ENCODE results near the gene MAP3K2. TPM values are rescaled to one million over a fixed set of nuclear protein-coding genes. Genes with fewer than 3 reads are reported as not detected.

MAP3K2 gene
- total and polyA plus RNA-seq, 2 experiments from 2014 or later: 10.2 to 23.5 TPM

DNA sequence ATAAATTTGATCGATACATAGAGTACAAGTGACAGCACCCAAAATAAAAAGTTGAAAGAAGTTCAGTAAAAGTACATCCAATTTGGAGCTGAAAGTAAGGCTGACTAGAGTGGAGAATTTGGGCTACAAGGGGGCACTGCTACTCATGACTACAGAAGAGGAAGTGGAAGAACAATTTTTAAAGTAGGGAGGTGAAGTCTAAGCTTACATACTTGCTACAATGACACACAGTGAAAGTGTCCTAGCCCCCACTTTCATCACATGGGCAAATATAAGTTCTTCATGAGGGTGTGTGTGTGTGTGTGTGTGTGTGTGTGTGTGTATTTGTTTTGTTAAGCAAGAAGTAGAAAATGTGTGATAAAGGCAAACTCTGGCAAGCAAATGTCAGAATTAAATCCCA, 45.7 kb downstream of the MAP3K2 start:
- Histone ChIP-seq H3K9me2 (ENCODE audit: insufficient read depth) (no peaks in the 10 kb centered on the region), H3K4me3 (no peak overlapping the region), H4K20me1 (replicated peaks; ENCODE audit: insufficient read depth) (no peaks in the 10 kb centered on the region), H3K79me2 (replicated peaks; ENCODE audit: insufficient read depth) (peaks cover 32% of the 10 kb centered on the region), H2AFZ (no peak overlapping the region), H3K36me3 (ENCODE audit: insufficient read depth) (no peaks in the 10 kb centered on the region), H3K27me3 (ENCODE audit: insufficient read depth) (no peaks in the 10 kb centered on the region), H3F3A (replicated peaks; ENCODE audit: low read depth) (no peaks in the 10 kb centered on the region), H3K27ac (ENCODE audit: low read depth) (no peak overlapping the region), H3K4me1 (ENCODE audit: insufficient read depth) (no peaks in the 10 kb centered on the region), H3K4me2 (no peak overlapping the region)
- Mint-ChIP-seq H3K27ac (no peak overlapping the region), H3K4me1 (peaks cover 2% of the 10 kb centered on the region; the same call in 1 of the 3 replicates), H3K9me3 (no peaks in the 10 kb centered on the region), H3K27me3 (ENCODE audit: insufficient read depth, low read depth, poor library complexity) (no peaks in the 10 kb centered on the region), H3K4me3 (no peak overlapping the region), H3K36me3 (ENCODE audit: low read depth) (peaks cover 4% of the 10 kb centered on the region; the same call in 2 of the 3 replicates)
- ATAC-seq (no peak), DNase-seq (ENCODE audit: low spot score) (no peak)
- TF ChIP-seq POLR2AphosphoS5 (IDR thresholded peaks at IDR 0.05; ENCODE audit: low read depth) (no peak), STAT1 (IDR thresholded peaks at IDR 0.05; ENCODE audit: unreplicated experiment) (no peak), ZNF331 (CRISPR knock-in tag; IDR thresholded peaks at IDR 0.05; ENCODE audit: low read depth) (no peak), NANOG (IDR thresholded peaks at IDR 0.05; ENCODE audit: borderline replicate concordance) (no peak), EZH2 (IDR thresholded peaks at IDR 0.05; ENCODE audit: low read depth, unreplicated experiment) (no peak), EZH2phosphoT487 (IDR thresholded peaks at IDR 0.05; ENCODE audit: unreplicated experiment) (no peak), CREB1 (CRISPR knock-in tag; IDR thresholded peaks at IDR 0.05; ENCODE audit: low read depth) (no peak), ZNF114 (CRISPR knock-in tag; IDR thresholded peaks at IDR 0.05) (no peak), JUNB (IDR thresholded peaks at IDR 0.05; ENCODE audit: unreplicated experiment) (no peak)
- TF ChIP-seq, protein P1, sequence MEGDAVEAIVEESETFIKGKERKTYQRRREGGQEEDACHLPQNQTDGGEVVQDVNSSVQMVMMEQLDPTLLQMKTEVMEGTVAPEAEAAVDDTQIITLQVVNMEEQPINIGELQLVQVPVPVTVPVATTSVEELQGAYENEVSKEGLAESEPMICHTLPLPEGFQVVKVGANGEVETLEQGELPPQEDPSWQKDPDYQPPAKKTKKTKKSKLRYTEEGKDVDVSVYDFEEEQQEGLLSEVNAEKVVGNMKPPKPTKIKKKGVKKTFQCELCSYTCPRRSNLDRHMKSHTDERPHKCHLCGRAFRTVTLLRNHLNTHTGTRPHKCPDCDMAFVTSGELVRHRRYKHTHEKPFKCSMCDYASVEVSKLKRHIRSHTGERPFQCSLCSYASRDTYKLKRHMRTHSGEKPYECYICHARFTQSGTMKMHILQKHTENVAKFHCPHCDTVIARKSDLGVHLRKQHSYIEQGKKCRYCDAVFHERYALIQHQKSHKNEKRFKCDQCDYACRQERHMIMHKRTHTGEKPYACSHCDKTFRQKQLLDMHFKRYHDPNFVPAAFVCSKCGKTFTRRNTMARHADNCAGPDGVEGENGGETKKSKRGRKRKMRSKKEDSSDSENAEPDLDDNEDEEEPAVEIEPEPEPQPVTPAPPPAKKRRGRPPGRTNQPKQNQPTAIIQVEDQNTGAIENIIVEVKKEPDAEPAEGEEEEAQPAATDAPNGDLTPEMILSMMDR (conservative IDR thresholded peaks at IDR 0.05; ENCODE audit: low read depth in 2 of 2): no peak
- TF ChIP-seq, protein P2, sequence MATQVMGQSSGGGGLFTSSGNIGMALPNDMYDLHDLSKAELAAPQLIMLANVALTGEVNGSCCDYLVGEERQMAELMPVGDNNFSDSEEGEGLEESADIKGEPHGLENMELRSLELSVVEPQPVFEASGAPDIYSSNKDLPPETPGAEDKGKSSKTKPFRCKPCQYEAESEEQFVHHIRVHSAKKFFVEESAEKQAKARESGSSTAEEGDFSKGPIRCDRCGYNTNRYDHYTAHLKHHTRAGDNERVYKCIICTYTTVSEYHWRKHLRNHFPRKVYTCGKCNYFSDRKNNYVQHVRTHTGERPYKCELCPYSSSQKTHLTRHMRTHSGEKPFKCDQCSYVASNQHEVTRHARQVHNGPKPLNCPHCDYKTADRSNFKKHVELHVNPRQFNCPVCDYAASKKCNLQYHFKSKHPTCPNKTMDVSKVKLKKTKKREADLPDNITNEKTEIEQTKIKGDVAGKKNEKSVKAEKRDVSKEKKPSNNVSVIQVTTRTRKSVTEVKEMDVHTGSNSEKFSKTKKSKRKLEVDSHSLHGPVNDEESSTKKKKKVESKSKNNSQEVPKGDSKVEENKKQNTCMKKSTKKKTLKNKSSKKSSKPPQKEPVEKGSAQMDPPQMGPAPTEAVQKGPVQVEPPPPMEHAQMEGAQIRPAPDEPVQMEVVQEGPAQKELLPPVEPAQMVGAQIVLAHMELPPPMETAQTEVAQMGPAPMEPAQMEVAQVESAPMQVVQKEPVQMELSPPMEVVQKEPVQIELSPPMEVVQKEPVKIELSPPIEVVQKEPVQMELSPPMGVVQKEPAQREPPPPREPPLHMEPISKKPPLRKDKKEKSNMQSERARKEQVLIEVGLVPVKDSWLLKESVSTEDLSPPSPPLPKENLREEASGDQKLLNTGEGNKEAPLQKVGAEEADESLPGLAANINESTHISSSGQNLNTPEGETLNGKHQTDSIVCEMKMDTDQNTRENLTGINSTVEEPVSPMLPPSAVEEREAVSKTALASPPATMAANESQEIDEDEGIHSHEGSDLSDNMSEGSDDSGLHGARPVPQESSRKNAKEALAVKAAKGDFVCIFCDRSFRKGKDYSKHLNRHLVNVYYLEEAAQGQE (IDR thresholded peaks at IDR 0.05; ENCODE audit: unreplicated experiment): no peak
- TF ChIP-seq, protein P3, sequence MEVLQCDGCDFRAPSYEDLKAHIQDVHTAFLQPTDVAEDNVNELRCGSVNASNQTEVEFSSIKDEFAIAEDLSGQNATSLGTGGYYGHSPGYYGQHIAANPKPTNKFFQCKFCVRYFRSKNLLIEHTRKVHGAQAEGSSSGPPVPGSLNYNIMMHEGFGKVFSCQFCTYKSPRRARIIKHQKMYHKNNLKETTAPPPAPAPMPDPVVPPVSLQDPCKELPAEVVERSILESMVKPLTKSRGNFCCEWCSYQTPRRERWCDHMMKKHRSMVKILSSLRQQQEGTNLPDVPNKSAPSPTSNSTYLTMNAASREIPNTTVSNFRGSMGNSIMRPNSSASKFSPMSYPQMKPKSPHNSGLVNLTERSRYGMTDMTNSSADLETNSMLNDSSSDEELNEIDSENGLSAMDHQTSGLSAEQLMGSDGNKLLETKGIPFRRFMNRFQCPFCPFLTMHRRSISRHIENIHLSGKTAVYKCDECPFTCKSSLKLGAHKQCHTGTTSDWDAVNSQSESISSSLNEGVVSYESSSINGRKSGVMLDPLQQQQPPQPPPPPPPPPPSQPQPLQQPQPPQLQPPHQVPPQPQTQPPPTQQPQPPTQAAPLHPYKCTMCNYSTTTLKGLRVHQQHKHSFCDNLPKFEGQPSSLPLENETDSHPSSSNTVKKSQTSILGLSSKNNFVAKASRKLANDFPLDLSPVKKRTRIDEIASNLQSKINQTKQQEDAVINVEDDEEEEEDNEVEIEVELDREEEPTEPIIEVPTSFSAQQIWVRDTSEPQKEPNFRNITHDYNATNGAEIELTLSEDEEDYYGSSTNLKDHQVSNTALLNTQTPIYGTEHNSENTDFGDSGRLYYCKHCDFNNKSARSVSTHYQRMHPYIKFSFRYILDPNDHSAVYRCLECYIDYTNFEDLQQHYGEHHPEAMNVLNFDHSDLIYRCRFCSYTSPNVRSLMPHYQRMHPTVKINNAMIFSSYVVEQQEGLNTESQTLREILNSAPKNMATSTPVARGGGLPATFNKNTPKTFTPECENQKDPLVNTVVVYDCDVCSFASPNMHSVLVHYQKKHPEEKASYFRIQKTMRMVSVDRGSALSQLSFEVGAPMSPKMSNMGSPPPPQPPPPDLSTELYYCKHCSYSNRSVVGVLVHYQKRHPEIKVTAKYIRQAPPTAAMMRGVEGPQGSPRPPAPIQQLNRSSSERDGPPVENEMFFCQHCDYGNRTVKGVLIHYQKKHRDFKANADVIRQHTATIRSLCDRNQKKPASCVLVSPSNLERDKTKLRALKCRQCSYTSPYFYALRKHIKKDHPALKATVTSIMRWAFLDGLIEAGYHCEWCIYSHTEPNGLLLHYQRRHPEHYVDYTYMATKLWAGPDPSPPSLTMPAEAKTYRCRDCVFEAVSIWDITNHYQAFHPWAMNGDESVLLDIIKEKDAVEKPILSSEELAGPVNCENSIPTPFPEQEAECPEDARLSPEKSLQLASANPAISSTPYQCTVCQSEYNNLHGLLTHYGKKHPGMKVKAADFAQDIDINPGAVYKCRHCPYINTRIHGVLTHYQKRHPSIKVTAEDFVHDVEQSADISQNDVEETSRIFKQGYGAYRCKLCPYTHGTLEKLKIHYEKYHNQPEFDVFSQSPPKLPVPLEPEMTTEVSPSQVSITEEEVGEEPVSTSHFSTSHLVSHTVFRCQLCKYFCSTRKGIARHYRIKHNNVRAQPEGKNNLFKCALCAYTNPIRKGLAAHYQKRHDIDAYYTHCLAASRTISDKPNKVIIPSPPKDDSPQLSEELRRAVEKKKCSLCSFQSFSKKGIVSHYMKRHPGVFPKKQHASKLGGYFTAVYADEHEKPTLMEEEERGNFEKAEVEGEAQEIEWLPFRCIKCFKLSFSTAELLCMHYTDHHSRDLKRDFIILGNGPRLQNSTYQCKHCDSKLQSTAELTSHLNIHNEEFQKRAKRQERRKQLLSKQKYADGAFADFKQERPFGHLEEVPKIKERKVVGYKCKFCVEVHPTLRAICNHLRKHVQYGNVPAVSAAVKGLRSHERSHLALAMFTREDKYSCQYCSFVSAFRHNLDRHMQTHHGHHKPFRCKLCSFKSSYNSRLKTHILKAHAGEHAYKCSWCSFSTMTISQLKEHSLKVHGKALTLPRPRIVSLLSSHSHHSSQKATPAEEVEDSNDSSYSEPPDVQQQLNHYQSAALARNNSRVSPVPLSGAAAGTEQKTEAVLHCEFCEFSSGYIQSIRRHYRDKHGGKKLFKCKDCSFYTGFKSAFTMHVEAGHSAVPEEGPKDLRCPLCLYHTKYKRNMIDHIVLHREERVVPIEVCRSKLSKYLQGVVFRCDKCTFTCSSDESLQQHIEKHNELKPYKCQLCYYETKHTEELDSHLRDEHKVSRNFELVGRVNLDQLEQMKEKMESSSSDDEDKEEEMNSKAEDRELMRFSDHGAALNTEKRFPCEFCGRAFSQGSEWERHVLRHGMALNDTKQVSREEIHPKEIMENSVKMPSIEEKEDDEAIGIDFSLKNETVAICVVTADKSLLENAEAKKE (CRISPR knock-in tag; IDR thresholded peaks at IDR 0.05): no peak
- TF ChIP-seq, protein P4, sequence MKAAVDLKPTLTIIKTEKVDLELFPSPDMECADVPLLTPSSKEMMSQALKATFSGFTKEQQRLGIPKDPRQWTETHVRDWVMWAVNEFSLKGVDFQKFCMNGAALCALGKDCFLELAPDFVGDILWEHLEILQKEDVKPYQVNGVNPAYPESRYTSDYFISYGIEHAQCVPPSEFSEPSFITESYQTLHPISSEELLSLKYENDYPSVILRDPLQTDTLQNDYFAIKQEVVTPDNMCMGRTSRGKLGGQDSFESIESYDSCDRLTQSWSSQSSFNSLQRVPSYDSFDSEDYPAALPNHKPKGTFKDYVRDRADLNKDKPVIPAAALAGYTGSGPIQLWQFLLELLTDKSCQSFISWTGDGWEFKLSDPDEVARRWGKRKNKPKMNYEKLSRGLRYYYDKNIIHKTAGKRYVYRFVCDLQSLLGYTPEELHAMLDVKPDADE (IDR thresholded peaks at IDR 0.05): no peak
